ENCODE measurements around the gene EPN2.

Gene EPN2

GRCh38 chr17:19239544-19239943, 2.4 kb downstream of the EPN2 start:
- no peak for DNase-seq (ENCODE audit: low read depth)

GRCh38 chr17:19242323-19242722, 5.2 kb downstream of the EPN2 start:
- DNase-seq (ENCODE audit: low read depth) = no peak

GRCh38 chr17:19242926-19243325, 5.8 kb downstream of the EPN2 start:
- no peak for DNase-seq (ENCODE audit: low read depth)

GRCh38 chr17:19243838-19244237, 6.7 kb downstream of the EPN2 start:
- no peak for DNase-seq (ENCODE audit: low read depth)

GRCh38 chr17:19244357-19244756, 7.2 kb downstream of the EPN2 start:
- no peak for DNase-seq (ENCODE audit: low read depth)

- DNase-seq (ENCODE audit: low read depth) = no peak
These were observed 7.6 kb downstream of the EPN2 start for GRCh38 chr17:19244781-19245180.

- no peak for DNase-seq (ENCODE audit: low read depth)
These were observed 10.3 kb downstream of the EPN2 start for GRCh38 chr17:19247473-19247872.

- no peak for DNase-seq (ENCODE audit: low read depth)
These were observed 11.2 kb downstream of the EPN2 start for GRCh38 chr17:19248151-19248927.

- DNase-seq (ENCODE audit: low read depth) = no peak
These were observed 11.9 kb downstream of the EPN2 start for GRCh38 chr17:19248928-19249574.

- no peak for DNase-seq (ENCODE audit: low read depth)
These were observed 12.5 kb downstream of the EPN2 start for GRCh38 chr17:19249681-19250080.

- no peak for DNase-seq (ENCODE audit: low read depth)
These were observed 13.4 kb downstream of the EPN2 start for GRCh38 chr17:19250421-19251173.

GRCh38 chr17:19253112-19253511, 15.9 kb downstream of the EPN2 start:
- DNase-seq (ENCODE audit: low read depth) = no peak

- DNase-seq (ENCODE audit: low read depth) = no peak
These were observed 17.5 kb downstream of the EPN2 start for GRCh38 chr17:19254651-19255050.

- no peak for DNase-seq (ENCODE audit: low read depth)
These were observed 18.1 kb downstream of the EPN2 start for GRCh38 chr17:19255279-19255678.

GRCh38 chr17:19258371-19258770, 21.2 kb downstream of the EPN2 start:
- no peak for DNase-seq (ENCODE audit: low read depth)

GRCh38 chr17:19260958-19261357, 23.8 kb downstream of the EPN2 start:
- no peak for DNase-seq (ENCODE audit: low read depth)

GRCh38 chr17:19261426-19261825, 24.3 kb downstream of the EPN2 start:
- DNase-seq (ENCODE audit: low read depth) = no peak

GRCh38 chr17:19262650-19263631, 25.8 kb downstream of the EPN2 start:
- DNase-seq (ENCODE audit: low read depth) = no peak

GRCh38 chr17:19263641-19264051, 26.5 kb downstream of the EPN2 start:
- DNase-seq (ENCODE audit: low read depth) = no peak

- DNase-seq (ENCODE audit: low read depth) = no peak
These were observed 27.1 kb downstream of the EPN2 start for GRCh38 chr17:19264268-19264667.

GRCh38 chr17:19264681-19265080, 27.5 kb downstream of the EPN2 start:
- DNase-seq (ENCODE audit: low read depth) = no peak

- DNase-seq (ENCODE audit: low read depth) = no peak
These were observed 28.6 kb downstream of the EPN2 start for GRCh38 chr17:19265755-19266154.

Data from stimulated activated CD8-positive, alpha-beta memory T cell treated with anti-CD3 and anti-CD28 coated beads, Interleukin-15, amount 100 ng/mL, for 24 hours (primary cell).